Adrenal gland (tissue), 5 donors: ENCODE measurements around the gene RPUSD3.
"Not testable (repeated sequence)": the region's sequence is repeated elsewhere in the genome, so short reads cannot be mapped to it uniquely, and the experiment has no call there.

Experiments used
- CTCF ChIP-seq, 6 experiments: fragments of 450-650 bp in 4 of 6; fragments of 200-600 bp in 2 of 6; sonication (generic) in 1 of 6; IDR thresholded peaks; 1 replicate in 5 of 6; 2 replicates in 1 of 6; pipeline versions ENCODE4 v1.5.1 to v1.8.0; 2016 to 2021; ENCODE audit warnings: antibody characterized with exemption in 6 of 6, mild to moderate bottlenecking in 2 of 6, moderate library complexity in 1 of 6
- POLR2A ChIP-seq, 2 donors: fragments of 450-650 bp; IDR thresholded peaks; one replicate each; pipeline ENCODE4 v1.6.1; 2017; ENCODE audit warnings: antibody characterized with exemption in 2 of 2, mild to moderate bottlenecking in 2 of 2, moderate library complexity in 1 of 2
- donor health status: DM: no; HTN: no; CAD: no.

GRCh38 chr3:9854291-9854940, 10.6 kb upstream of the RPUSD3 start:
- not testable (repeated sequence) for TF ChIP-seq CTCF, POLR2A (IDR thresholded peaks at IDR 0.05)
